Hematopoietic multipotent progenitor cell treated with erythropoietin and hydrocortisone succinate and interleukin-3 and kit ligand, for 8 days (in vitro differentiated cells): Measurements from ENCODE around the gene ARR3.
A peak's percentile ranks its signal among the peaks of the same experiment; 100 is the strongest.
"Not testable (repeated sequence)": the region's sequence is repeated elsewhere in the genome, so short reads cannot be mapped to it uniquely, and the experiment has no call there.

Source experiments
- DNase-seq: peaks from one replicate; pipeline ENCODE4 v3.0.0-alpha.2; 2015

Gene ARR3

DNA sequence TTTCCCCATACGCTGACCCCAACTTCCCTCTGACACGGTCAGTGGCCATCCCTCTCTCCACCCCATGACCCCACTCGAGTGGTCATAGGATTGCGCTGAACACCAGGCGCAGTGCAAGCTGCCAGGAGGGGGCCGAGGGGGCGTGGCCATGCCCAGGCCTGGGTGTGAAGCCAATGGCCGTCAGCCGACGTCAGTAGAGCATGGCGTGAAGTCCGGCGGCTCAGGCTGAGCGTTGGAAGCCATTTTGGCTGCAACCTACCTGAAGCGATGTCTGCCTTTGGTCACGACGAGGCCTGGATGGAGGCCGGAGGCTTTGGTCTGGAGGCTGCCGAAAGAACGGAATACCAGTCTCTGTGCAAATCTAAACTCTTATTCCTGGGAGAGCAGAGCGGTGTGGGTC lies 13.8 kb downstream of the ARR3 start, which contains the start of gene RAB41:
Gene RAB41 (plus strand): TSS at position 222 of the 400 bp plus-strand sequence. CDS start 46 bp downstream, at position 268.
- no peak for DNase-seq

DNA sequence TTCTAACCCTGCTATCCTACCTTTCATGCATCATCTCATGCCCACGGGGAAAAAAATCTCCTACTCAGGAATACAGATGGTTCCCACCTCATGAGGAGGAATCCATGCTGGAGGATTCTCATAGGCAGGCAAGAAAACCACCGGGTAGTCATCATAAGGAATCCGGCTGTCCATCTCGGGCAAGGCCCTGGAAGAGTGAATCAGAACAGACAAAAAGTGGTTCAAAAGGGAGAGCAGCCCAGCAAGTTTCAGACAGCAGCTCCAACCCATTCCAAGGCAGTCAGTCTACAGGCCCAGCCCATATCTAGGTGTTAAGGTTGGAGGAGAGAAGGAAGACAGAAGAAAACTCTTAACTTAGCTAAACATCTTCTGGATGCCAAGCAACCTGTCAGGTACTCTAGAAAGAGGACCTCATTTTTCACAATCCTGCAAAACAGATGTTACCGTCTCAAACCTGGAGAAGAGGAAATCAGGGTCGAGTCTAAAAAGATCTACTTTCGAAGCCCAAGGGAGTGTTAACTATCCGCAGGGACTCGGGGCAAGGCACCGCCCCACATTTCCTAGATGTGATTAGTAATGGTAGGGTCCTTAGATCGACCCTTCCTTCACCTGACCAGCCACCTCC lies 21.1 kb downstream of the ARR3 start:
- no peak for DNase-seq

DNA sequence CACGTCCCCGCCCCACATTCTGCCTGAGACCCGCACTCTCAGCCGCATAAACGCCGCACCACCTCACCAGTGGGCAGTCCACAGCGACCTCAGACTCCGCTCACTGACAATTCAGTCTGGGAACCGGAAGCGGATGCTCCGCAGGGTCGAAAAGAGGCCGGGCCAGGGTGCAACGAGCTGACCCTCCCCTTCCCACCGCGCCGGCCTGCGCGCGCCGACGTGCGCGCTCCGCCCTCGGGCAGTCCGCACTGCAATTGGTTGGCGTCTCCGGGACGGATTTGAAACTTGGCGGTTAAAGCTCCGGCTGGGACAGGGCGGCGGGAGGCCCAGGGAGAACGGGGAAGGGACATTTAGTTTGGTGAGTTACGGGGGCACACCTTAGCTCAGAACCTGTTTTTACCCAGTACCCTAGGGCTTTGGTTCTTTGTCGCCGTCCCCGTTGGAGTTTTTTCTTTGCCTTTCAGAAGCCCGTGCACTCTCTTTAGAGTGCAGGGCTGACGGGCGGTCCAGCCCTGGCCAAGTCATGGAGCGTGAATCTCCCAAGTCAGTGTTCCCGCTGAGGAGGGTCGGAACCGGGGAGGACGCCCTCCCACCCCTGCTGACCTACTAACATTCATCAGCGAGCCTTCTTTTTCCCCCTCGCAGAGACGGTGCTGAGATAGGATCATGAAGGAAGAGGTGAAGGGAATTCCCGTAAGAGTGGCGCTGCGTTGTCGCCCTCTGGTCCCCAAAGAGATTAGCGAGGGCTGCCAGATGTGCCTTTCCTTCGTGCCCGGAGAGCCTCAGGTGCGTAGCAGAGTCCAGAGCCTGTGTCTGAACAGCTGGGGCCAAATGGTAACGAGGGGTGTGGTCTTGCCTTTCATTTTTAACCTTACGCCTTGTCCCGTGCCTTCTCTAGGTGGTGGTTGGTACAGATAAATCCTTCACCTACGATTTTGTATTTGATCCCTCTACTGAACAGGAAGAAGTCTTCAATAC lies 21.9 kb downstream of the ARR3 start, which contains the start of the genes KIF4A and PDZD11:
Gene KIF4A (plus strand): TSS at position 312 of the 978 bp plus-strand sequence. CDS start 355 bp downstream, at position 667.
Gene PDZD11 (minus strand): TSS at position 135 of the 978 bp plus-strand sequence. CDS start 586 bp downstream, outside the sequence.
- DNase-seq = peak; percentile 85

DNA sequence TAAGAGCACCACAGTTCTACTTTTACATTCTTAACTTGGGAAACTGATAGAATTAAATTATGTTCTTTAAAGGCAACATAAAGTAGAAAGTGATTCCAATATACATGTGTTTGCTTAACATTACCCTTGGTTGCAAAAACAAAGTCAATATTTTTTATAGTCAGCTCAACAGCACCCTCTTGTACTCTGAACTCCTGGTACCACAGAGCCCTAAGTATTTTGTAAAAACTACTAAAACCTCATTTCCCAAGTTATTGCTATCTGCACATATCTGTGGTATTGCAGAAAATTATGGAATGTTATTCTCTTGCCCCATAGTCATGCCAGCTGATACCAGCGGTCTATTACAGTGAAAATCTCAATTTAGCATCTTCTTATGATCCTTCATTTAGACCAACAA lies 24.7 kb downstream of the ARR3 start:
- no peak for DNase-seq

DNA sequence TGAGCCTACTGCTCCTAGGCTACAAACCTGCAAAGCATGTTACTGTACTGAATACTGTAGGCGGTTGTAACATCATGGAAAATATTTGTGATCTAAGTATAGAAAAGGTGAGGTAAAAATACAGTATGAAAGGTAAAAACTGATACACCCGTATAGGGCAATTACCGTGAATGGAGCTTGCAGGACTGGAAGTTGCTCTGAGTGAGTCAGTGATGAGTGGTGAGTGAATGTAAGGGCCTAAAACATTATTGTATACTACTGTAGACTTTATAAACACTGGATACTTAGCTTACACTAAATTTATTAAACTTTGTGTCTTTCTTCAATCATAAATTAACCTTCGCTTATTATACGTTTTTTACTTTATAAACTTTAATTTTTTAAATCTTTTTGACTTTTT lies 25.5 kb downstream of the ARR3 start:
- no peak for DNase-seq

DNA sequence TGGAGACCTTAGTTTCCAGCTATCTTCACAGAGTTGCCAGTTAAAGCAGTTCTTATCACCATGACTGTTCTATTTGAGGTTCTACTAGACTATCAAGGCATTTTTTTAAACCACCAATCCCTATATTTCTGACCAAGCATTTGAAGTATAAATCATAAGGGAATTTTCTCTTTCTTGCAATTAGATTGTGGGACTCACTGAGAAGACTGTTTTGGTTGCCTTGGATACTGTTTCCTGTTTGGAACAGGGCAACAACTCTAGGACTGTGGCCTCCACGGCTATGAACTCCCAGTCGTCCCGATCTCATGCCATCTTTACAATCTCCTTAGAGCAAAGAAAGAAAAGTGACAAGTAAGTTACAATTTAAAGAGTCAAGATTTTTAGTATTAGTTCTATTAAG lies 33.6 kb downstream of the ARR3 start:
- DNase-seq = no peak

DNA sequence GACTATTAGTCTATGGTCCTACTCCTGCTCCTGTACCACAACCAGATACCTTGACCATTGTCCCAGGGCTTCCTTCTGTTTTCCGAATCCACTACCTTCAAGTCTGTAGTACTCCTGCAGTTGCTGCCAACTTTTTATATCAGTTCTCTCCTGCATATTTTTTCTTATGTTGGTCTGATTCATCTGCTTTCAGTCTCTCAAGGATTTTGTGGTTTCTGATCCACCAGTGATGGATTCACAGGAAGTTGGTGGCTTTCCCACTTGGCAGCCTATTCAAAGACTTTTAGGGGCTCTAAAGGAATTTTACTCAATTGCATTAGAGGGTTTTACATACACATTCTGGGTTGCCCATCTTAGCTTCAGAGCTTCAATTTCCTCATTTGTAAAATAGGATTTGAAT lies 45.4 kb downstream of the ARR3 start:
- DNase-seq = no peak

DNA sequence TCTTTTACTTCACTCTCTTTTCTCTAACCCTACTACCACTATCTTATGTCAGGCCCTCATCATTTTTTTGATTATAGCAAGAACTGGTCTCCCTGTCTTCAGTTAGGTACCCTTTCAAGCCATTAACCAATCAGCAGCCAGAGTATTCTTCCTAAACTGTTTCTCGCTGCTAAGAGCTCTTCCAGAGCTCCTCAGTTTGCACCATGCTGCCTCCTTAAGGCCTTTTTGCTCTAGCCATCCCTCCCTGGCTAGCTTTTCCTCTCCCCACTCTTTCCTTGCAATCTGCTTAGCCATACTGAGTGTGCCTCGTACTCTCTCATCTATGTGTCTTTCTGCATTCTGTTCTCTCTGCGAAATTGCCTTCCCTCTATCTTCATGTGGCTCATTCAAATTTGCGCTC lies 54.6 kb downstream of the ARR3 start:
- DNase-seq = no peak

DNA sequence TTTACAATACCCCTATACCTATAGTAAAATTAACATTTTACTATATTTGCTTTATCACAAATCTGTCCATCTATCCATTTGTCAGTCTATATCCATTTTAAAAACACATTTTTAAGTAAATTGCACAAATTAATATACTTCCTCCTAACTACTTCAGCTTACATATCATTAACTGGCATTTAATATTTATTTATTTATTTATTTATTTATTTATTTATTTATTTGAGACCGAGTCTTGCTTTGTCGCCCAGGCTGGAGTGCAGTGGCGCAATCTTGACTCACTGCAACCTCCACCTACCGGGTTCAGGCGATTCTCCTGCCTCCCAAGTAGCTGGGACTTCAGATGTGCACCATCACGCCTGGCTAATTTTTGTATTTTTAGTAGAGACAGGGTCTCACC lies 55.5 kb downstream of the ARR3 start:
- not testable (repeated sequence) for DNase-seq

DNA sequence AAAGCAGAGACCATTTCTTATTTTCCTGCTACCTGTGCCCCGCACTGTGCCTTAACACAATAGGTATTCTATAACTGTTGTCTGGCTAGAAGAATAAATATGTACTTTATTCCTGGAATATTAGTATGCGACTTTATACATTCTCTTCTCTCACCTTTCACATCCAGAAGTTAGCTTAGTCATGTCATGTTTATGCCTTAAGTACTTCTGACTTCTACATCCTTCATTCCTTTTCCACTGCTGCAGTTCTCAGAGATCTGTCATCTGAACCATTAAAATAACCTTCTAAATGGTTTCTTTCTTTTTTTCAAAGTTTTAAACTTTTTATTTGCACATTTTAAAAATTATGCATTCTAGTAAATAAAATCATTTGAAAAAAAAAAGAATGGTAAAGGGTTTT lies 56.2 kb downstream of the ARR3 start:
- no peak for DNase-seq

DNA sequence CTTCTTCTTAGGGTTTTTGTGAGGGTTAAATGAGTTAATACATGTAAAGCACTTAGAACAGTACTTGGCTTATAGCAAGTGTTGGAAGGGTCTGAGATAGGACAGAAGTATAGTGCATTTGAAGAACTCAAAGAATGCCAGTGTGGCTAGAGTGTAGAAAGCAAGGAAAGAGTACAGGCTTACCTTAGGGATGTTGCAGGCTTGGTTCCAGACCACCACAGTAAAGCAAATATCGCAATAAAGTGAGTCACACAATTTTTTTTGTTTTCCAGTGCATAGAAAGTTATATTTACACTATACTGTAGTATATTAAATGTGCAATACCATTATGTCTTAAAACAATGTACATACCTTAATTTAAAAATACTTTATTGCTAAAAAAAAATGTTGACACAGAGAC lies 63.0 kb downstream of the ARR3 start:
- DNase-seq = no peak
